ENCODE measurements around the gene LOXHD1.

The LOXHD1 gene

GRCh38 chr18:46587600-46587999 lies 69.4 kb downstream of the LOXHD1 start:
- H3K4me2 ChIP-seq: no peak overlapping the region
- no peaks in the 10 kb centered on the region for H3K27me3 ChIP-seq
- no peak overlapping the region for H3K9ac ChIP-seq
- no peaks in the 10 kb centered on the region for H3K4me1 ChIP-seq
- no peaks in the 10 kb centered on the region for H3K36me3 ChIP-seq
- TF ChIP-seq Cebpa-rat (IDR thresholded peaks at IDR 0.05): no peak
- no peak overlapping the region for H3K27ac ChIP-seq
- no peaks in the 10 kb centered on the region for H4K20me1 ChIP-seq
- H3K9me3 ChIP-seq: no peaks in the 10 kb centered on the region
- no peak overlapping the region for H3K4me3 ChIP-seq

GRCh38 chr18:46583711-46584110 lies 73.3 kb downstream of the LOXHD1 start:
- Histone ChIP-seq H3K4me2 (no peak overlapping the region), H3K4me1 (no peaks in the 10 kb centered on the region), H3K36me3 (no peaks in the 10 kb centered on the region), H3K27ac (no peak overlapping the region), H3K4me3 (no peak overlapping the region), H3K9me3 (peaks cover 11% of the 10 kb centered on the region), H4K20me1 (no peaks in the 10 kb centered on the region), H3K27me3 (no peaks in the 10 kb centered on the region), H3K9ac (no peak overlapping the region)
- TF ChIP-seq Cebpa-rat (IDR thresholded peaks at IDR 0.05): no peak; the same call in 1 of the 2 replicates

- H3K4me2 ChIP-seq: no peak overlapping the region
- no peaks in the 10 kb centered on the region for H4K20me1 ChIP-seq
- H3K9me3 ChIP-seq: peaks cover 11% of the 10 kb centered on the region
- no peak overlapping the region for H3K4me3 ChIP-seq
- H3K9ac ChIP-seq: no peak overlapping the region
- no peaks in the 10 kb centered on the region for H3K4me1 ChIP-seq
- no peak for TF ChIP-seq Cebpa-rat (IDR thresholded peaks at IDR 0.05)
- H3K27ac ChIP-seq: no peak overlapping the region
- H3K36me3 ChIP-seq: no peaks in the 10 kb centered on the region
- no peaks in the 10 kb centered on the region for H3K27me3 ChIP-seq
These were observed 75.4 kb downstream of the LOXHD1 start for GRCh38 chr18:46581648-46582047.

GRCh38 chr18:46578987-46579386 lies 78.0 kb downstream of the LOXHD1 start:
- peaks cover 10% of the 10 kb centered on the region for H3K4me1 ChIP-seq
- no peaks in the 10 kb centered on the region for H3K36me3 ChIP-seq
- no peak overlapping the region for H3K27ac ChIP-seq
- H3K27me3 ChIP-seq: no peaks in the 10 kb centered on the region
- H3K9me3 ChIP-seq: peaks cover 11% of the 10 kb centered on the region
- H3K9ac ChIP-seq: no peak overlapping the region
- H3K4me2 ChIP-seq: no peak overlapping the region
- no peak overlapping the region for H3K4me3 ChIP-seq
- TF ChIP-seq Cebpa-rat (IDR thresholded peaks at IDR 0.05): no peak
- no peaks in the 10 kb centered on the region for H4K20me1 ChIP-seq

- TF ChIP-seq Cebpa-rat (IDR thresholded peaks at IDR 0.05): no peak
- Histone ChIP-seq H3K36me3 (no peaks in the 10 kb centered on the region), H3K4me3 (no peak overlapping the region), H3K9me3 (peaks cover 11% of the 10 kb centered on the region), H4K20me1 (no peaks in the 10 kb centered on the region), H3K27me3 (no peaks in the 10 kb centered on the region), H3K4me2 (no peak overlapping the region), H3K9ac (no peak overlapping the region), H3K27ac (no peak overlapping the region), H3K4me1 (peaks cover 19% of the 10 kb centered on the region)
These were observed 79.5 kb downstream of the LOXHD1 start for GRCh38 chr18:46577546-46577945.

- Histone ChIP-seq H3K36me3 (no peaks in the 10 kb centered on the region), H3K9me3 (peaks cover 3% of the 10 kb centered on the region), H3K9ac (no peak overlapping the region), H3K27me3 (no peaks in the 10 kb centered on the region), H3K4me3 (no peak overlapping the region), H3K27ac (no peak overlapping the region), H3K4me2 (no peak overlapping the region), H4K20me1 (no peaks in the 10 kb centered on the region), H3K4me1 (peaks cover 19% of the 10 kb centered on the region)
- TF ChIP-seq Cebpa-rat (IDR thresholded peaks at IDR 0.05): no peak
These were observed 81.2 kb downstream of the LOXHD1 start for GRCh38 chr18:46575851-46576250.

- peak overlapping the region; percentile 57 for H3K4me2 ChIP-seq
- H4K20me1 ChIP-seq: no peaks in the 10 kb centered on the region
- H3K9me3 ChIP-seq: no peaks in the 10 kb centered on the region
- no peak overlapping the region for H3K9ac ChIP-seq
- H3K4me1 ChIP-seq: peaks cover 19% of the 10 kb centered on the region
- no peaks in the 10 kb centered on the region for H3K36me3 ChIP-seq
- no peak for TF ChIP-seq Cebpa-rat (IDR thresholded peaks at IDR 0.05)
- H3K4me3 ChIP-seq: no peak overlapping the region
- H3K27ac ChIP-seq: no peak overlapping the region
- H3K27me3 ChIP-seq: no peaks in the 10 kb centered on the region
These were observed 82.3 kb downstream of the LOXHD1 start for GRCh38 chr18:46574743-46575115.

GRCh38 chr18:46574000-46574742 lies 82.8 kb downstream of the LOXHD1 start:
- H3K9ac ChIP-seq: no peak overlapping the region
- H3K4me3 ChIP-seq: no peak overlapping the region
- H3K36me3 ChIP-seq: no peaks in the 10 kb centered on the region

GRCh38 chr18:46573156-46573555 lies 83.9 kb downstream of the LOXHD1 start:
- Histone ChIP-seq H3K27ac (no peak overlapping the region), H4K20me1 (no peaks in the 10 kb centered on the region), H3K4me3 (no peak overlapping the region), H3K27me3 (no peaks in the 10 kb centered on the region), H3K4me2 (peak overlapping the region; percentile 57; the same call in 1 of the 2 replicates), H3K4me1 (peaks cover 19% of the 10 kb centered on the region), H3K36me3 (no peaks in the 10 kb centered on the region), H3K9ac (no peak overlapping the region), H3K9me3 (no peaks in the 10 kb centered on the region)
- TF ChIP-seq Cebpa-rat (IDR thresholded peaks at IDR 0.05): no peak

More at GRCh38 chr18:46574000-46574742, 82.8 kb downstream of the LOXHD1 start:
- no peak for TF ChIP-seq Cebpa-rat (IDR thresholded peaks at IDR 0.05)
- Histone ChIP-seq H3K4me1 (peaks cover 19% of the 10 kb centered on the region), H3K27me3 (no peaks in the 10 kb centered on the region), H3K9me3 (no peaks in the 10 kb centered on the region), H3K27ac (no peak overlapping the region), H3K4me2 (peak overlapping the region; percentile 57), H4K20me1 (no peaks in the 10 kb centered on the region)

- no peaks in the 10 kb centered on the region for H3K36me3 ChIP-seq
- no peaks in the 10 kb centered on the region for H4K20me1 ChIP-seq
- no peaks in the 10 kb centered on the region for H3K27me3 ChIP-seq
- H3K4me1 ChIP-seq: peaks cover 19% of the 10 kb centered on the region
- H3K27ac ChIP-seq: no peak overlapping the region
- no peak overlapping the region for H3K9ac ChIP-seq
- H3K4me3 ChIP-seq: no peak overlapping the region
- TF ChIP-seq Cebpa-rat (IDR thresholded peaks at IDR 0.05): no peak
- no peak overlapping the region for H3K4me2 ChIP-seq
- no peaks in the 10 kb centered on the region for H3K9me3 ChIP-seq
These were observed 85.3 kb downstream of the LOXHD1 start for GRCh38 chr18:46571756-46572155.

Data from BLaER1 (cell line).